Heart left ventricle (tissue), 13 donors: Measurements from ENCODE around the gene B3GLCT.

Experiments used
- POLR2A ChIP-seq, 2 donors: fragments of 450-650 bp; IDR thresholded peaks; one replicate each; pipeline ENCODE4 v1.6.1; 2017; ENCODE audit warnings: antibody characterized with exemption in 2 of 2, mild to moderate bottlenecking in 2 of 2, moderate library complexity in 2 of 2
- TF ChIP-seq, protein P1 (sequence below), 12 donors: fragments of 200-600 bp; sonication (generic) in 4 of 12; IDR thresholded peaks; one replicate each; pipeline versions ENCODE4 v1.5.0 to v1.8.0; 2018 to 2022; ENCODE audit warnings: antibody characterized with exemption in 12 of 12, mild to moderate bottlenecking in 5 of 12
- donor health status: ischemic (EF 13 %, LVEDD 7.1; RV severe dilation, severe dysfunction).
- donor health status: DM: no; HTN: yes; CAD: no.
- donor health status: DM: no; HTN: no; CAD: no.
- donor health status: ischemic (EF 25% LVEDD 6.9; RV normal size, moderate dysfunction).
- donor health status: ischemic (EF 25% LVEDD 5.7; RV mildly dilated, moderate dysfunction).
- donor health status: ischemic (EF 35%, LVEDD 5.7; RV mildly dilated, moderate dysfunction).
- donor health status: nonischemic (EF 11% LVEDD 7.7; RV severe dilation, severe dysfunction).
- donor health status: DM: yes; HTN: yes; CAD: no.
- donor health status: PGD.
- donor health status: ischemic (EF 29% LVEDD 5.4; RV normal size, mild dysfunction).
- donor health status: nonischemic (EF 23%, LVEDD 6.1; RV moderate dilation, normal function).

DNA sequence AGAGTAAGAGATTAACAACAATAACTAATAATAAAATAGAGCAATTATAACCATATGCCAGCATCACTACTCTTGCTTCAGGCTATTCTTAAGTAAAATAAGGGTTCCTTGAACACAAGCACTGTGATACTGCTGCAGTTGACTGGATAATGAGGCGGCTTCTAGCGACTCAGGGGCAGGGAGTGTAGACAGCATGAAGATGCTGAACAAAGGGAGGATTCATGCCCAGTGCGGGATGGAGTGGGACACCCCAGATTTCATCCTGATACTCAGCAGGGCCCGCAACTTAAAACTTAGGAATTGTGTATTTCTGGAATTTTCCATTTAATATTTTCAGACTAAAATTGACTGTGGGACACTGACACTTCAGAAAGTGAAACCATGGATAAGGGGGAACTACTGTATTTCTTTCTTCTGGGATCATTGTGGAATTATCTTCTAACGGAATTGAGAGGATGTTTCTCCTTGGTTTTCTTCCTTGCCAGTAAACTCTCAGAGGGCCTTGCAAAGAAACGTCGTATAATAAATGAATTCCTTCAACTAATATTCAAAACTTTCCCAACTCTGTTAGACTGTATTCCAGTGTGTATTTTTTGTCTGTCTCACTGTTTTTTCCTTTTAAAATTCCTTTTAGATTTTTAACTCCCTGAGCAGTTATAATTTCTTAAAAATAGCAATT lies 127.5 kb downstream of the B3GLCT start:
- TF ChIP-seq POLR2A (IDR thresholded peaks at IDR 0.05), result no peak
- TF ChIP-seq, protein P1, sequence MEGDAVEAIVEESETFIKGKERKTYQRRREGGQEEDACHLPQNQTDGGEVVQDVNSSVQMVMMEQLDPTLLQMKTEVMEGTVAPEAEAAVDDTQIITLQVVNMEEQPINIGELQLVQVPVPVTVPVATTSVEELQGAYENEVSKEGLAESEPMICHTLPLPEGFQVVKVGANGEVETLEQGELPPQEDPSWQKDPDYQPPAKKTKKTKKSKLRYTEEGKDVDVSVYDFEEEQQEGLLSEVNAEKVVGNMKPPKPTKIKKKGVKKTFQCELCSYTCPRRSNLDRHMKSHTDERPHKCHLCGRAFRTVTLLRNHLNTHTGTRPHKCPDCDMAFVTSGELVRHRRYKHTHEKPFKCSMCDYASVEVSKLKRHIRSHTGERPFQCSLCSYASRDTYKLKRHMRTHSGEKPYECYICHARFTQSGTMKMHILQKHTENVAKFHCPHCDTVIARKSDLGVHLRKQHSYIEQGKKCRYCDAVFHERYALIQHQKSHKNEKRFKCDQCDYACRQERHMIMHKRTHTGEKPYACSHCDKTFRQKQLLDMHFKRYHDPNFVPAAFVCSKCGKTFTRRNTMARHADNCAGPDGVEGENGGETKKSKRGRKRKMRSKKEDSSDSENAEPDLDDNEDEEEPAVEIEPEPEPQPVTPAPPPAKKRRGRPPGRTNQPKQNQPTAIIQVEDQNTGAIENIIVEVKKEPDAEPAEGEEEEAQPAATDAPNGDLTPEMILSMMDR (IDR thresholded peaks at IDR 0.05), result no peak
